GM12864 (cell line): Measurements from ENCODE around the gene SYNGR2.
A peak's percentile ranks its signal among the peaks of the same experiment; 100 is the strongest.

Experiments
- DNase-seq: peaks from one replicate; pipeline ENCODE4 v3.0.0-alpha.2; 2011; ENCODE audit warnings: low read depth
- H3K4me3 ChIP-seq: 2 replicates; pipeline ENCODE4 v1.5.1; 2011; ENCODE audit warnings: mild to moderate bottlenecking, low read depth, low read length, control low read depth
- TF ChIP-seq, protein P1 (sequence below): IDR thresholded peaks from 2 replicates; pipeline ENCODE4 v1.5.1; 2011; ENCODE audit warnings: low read depth, mild to moderate bottlenecking, moderate library complexity, low read length, control low read depth, inconsistent platforms; ENCODE audit errors: missing control alignments

Gene SYNGR2

GRCh38 chr17:78122931-78123249, 45.5 kb upstream of the SYNGR2 start:
- no peak for DNase-seq
- 0 out of 2 replicates have a peak overlapping the region, but pooled peaks have one; percentile 2 for H3K4me3 ChIP-seq
- TF ChIP-seq, protein P1, sequence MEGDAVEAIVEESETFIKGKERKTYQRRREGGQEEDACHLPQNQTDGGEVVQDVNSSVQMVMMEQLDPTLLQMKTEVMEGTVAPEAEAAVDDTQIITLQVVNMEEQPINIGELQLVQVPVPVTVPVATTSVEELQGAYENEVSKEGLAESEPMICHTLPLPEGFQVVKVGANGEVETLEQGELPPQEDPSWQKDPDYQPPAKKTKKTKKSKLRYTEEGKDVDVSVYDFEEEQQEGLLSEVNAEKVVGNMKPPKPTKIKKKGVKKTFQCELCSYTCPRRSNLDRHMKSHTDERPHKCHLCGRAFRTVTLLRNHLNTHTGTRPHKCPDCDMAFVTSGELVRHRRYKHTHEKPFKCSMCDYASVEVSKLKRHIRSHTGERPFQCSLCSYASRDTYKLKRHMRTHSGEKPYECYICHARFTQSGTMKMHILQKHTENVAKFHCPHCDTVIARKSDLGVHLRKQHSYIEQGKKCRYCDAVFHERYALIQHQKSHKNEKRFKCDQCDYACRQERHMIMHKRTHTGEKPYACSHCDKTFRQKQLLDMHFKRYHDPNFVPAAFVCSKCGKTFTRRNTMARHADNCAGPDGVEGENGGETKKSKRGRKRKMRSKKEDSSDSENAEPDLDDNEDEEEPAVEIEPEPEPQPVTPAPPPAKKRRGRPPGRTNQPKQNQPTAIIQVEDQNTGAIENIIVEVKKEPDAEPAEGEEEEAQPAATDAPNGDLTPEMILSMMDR = no peak

- H3K4me3 ChIP-seq = no peak overlapping the region
- TF ChIP-seq, protein P1 = no peak
Measured at GRCh38 chr17:78123258-78123929, 45.0 kb upstream of the SYNGR2 start.

GRCh38 chr17:78124081-78124835, 44.1 kb upstream of the SYNGR2 start:
- H3K4me3 ChIP-seq = peak overlapping the region; percentile 82
- TF ChIP-seq, protein P1 = no peak
- no peak for DNase-seq

More at GRCh38 chr17:78123258-78123929, 45.0 kb upstream of the SYNGR2 start:
- no peak for DNase-seq

- H3K4me3 ChIP-seq = peak overlapping the region; percentile 82
- DNase-seq = no peak
- TF ChIP-seq, protein P1 = no peak
Measured at GRCh38 chr17:78124836-78125137, 43.6 kb upstream of the SYNGR2 start.

GRCh38 chr17:78125138-78125913, 43.1 kb upstream of the SYNGR2 start:
- DNase-seq = no peak
- TF ChIP-seq, protein P1 = no peak
- H3K4me3 ChIP-seq = peak overlapping the region; percentile 82

DNA sequence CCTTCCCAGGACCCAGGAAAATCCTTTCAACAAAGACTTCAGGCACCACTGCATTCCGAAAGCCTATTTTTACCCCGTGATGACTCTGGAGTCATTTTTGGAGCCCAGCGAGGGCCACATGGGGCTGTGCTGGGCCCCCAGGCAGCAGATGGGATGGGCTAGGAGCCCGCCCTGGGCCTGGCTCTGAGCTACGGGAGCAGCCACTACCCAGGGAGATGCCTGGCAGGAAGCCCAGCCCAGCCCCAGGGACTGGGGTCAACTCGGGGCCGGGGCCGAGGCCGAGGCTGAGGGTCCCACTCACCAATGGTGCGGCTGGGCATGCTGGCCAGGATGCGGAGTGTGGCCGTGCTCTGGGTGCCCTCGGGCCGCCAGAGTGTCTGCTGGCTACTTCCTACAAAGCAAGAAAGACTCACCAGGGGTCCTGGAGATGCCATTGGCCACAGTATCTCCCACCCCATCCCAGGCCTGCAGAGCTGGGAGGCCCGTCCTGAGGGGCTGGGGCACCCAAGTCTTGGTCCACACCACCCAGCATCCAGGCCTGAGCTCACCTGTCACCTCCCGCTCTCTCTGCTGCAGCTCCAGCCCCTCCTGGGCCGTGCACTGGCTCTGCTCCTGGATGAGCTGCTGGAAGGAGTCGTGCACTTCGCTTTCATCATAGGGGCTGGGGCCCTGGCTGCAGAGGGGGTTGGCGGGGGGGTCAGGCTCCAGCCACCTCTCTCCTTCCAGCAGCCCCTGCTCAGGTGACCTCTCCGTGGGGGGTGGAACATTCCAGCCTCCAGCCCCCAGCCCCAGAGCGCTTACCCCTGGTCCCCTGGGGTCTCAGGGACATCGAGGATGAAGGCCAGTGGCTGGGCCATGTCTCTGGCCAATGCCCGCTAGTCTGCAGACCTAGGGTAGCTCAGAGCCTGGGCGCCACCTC, 42.1 kb upstream of the SYNGR2 start:
- DNase-seq = no peak
- TF ChIP-seq, protein P1 = no peak
- peak overlapping the region; percentile 82 for H3K4me3 ChIP-seq
